KMS-11 (cell line): ENCODE measurements around the gene CRIM1.

Source experiments
- H2AFZ ChIP-seq: fragments of 200-600 bp; sonication (generic); 2 replicates; pipeline ENCODE4 v1.6.1; 2016; ENCODE audit warnings: antibody characterized with exemption, mixed run types, low read depth
- H3K27ac ChIP-seq: fragments of 200-600 bp; sonication (generic); 2 replicates; pipeline ENCODE4 v1.6.1; 2016; ENCODE audit warnings: mild to moderate bottlenecking, mixed run types
- H3K27me3 ChIP-seq: fragments of 200-600 bp; sonication (generic); 2 replicates; pipeline ENCODE4 v1.6.1; 2017; ENCODE audit warnings: mild to moderate bottlenecking, low read depth, mixed run types, moderate library complexity; ENCODE audit not compliant: insufficient read depth
- H3K36me3 ChIP-seq: fragments of 200-600 bp; sonication (generic); 2 replicates; pipeline ENCODE4 v1.6.1; 2017; ENCODE audit warnings: mild to moderate bottlenecking, mixed run types; ENCODE audit not compliant: insufficient read depth
- H3K4me1 ChIP-seq: fragments of 200-600 bp; sonication (generic); 2 replicates; pipeline ENCODE4 v1.6.1; 2016; ENCODE audit warnings: mild to moderate bottlenecking, low read depth, mixed run types; ENCODE audit not compliant: poor library complexity, severe bottlenecking
- H3K4me2 ChIP-seq: fragments of 200-600 bp; sonication (generic); 2 replicates; pipeline ENCODE4 v1.7.0; 2016; ENCODE audit warnings: mild to moderate bottlenecking, mixed run types
- H3K4me3 ChIP-seq: fragments of 200-600 bp; sonication (generic); IDR thresholded peaks from 2 replicates; pipeline ENCODE4 v1.6.1; 2017; ENCODE audit warnings: low read depth, low read length, mixed read lengths; ENCODE audit not compliant: insufficient read depth
- H3K79me2 ChIP-seq: fragments of 200-600 bp; sonication (generic); 2 replicates; pipeline ENCODE4 v1.6.1; 2016; ENCODE audit warnings: low read depth, mixed run types; ENCODE audit not compliant: insufficient read depth
- H3K9ac ChIP-seq: fragments of 200-600 bp; sonication (generic); 2 replicates; pipeline ENCODE4 v1.6.1; 2016; ENCODE audit warnings: mild to moderate bottlenecking, mixed run types
- H4K20me1 ChIP-seq: fragments of 200-600 bp; sonication (generic); 2 replicates; pipeline ENCODE4 v1.6.1; 2016; ENCODE audit warnings: mild to moderate bottlenecking, mixed run types; ENCODE audit not compliant: insufficient read depth
- CTCF ChIP-seq: fragments of 200-600 bp; sonication (generic); conservative IDR thresholded peaks from 2 replicates; pipeline ENCODE4 v1.6.1; 2017; ENCODE audit warnings: low read depth, mild to moderate bottlenecking, antibody characterized with exemption, low read length, moderate library complexity, mixed read lengths

The CRIM1 gene

GRCh38 chr2:36490749-36491148 is 135.2 kb downstream of the CRIM1 start:
- no peak overlapping the region for H3K27ac ChIP-seq
- no peaks in the 10 kb centered on the region for H3K79me2 ChIP-seq
- no peak overlapping the region for H3K9ac ChIP-seq
- no peak overlapping the region for H3K4me3 ChIP-seq
- H2AFZ ChIP-seq = no peak overlapping the region
- no peak for TF ChIP-seq CTCF
- H3K4me2 ChIP-seq = no peak overlapping the region
- H4K20me1 ChIP-seq = no peaks in the 10 kb centered on the region
- no peaks in the 10 kb centered on the region for H3K27me3 ChIP-seq
- H3K36me3 ChIP-seq = no peaks in the 10 kb centered on the region
- no peaks in the 10 kb centered on the region for H3K4me1 ChIP-seq

DNA sequence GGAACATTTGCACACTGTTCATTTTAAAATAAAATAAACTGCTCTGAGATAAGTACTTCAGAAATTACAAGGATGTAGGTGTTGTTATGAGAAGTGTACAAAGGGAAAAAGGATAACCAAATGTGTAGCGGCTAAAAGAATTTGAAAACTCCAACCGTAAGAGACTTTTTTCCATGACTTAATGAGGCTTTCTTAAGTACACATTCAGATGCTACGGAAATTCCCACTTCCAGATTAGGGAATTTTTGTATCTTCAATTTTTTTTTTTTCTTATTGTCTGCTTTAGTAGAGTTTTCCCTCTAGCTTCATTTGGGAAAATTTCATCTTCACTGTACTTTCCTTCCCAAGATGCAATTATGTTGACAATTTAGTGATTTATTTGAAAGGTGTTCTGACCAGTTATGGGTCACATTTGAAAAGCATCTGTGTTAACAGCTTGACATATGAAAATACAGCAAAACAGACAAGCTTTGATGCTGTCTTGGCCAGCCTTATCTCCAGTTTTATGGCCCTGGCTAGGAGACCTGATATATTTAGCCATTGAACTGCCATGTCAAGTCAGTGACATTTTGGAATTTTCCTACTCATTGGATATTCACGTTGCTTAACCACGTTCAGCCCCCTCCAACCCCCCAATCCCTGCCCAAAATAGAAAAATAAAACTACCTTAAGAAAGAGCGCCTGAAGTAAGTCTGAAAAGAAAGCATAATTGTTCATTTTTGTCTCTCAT is 136.8 kb downstream of the CRIM1 start:
- H3K4me1 ChIP-seq = peaks cover 9% of the 10 kb centered on the region
- no peak overlapping the region for H3K27ac ChIP-seq
- H4K20me1 ChIP-seq = no peaks in the 10 kb centered on the region
- no peak overlapping the region for H3K9ac ChIP-seq
- no peak for TF ChIP-seq CTCF
- H2AFZ ChIP-seq = no peak overlapping the region
- no peaks in the 10 kb centered on the region for H3K79me2 ChIP-seq
- no peak overlapping the region for H3K4me2 ChIP-seq
- H3K36me3 ChIP-seq = no peaks in the 10 kb centered on the region
- no peak overlapping the region for H3K4me3 ChIP-seq
- H3K27me3 ChIP-seq = no peaks in the 10 kb centered on the region

- Histone ChIP-seq H3K4me2 (no peak overlapping the region), H3K27me3 (no peaks in the 10 kb centered on the region), H4K20me1 (no peaks in the 10 kb centered on the region), H3K27ac (no peak overlapping the region), H2AFZ (no peak overlapping the region), H3K9ac (no peak overlapping the region), H3K4me1 (peaks cover 9% of the 10 kb centered on the region), H3K36me3 (no peaks in the 10 kb centered on the region), H3K4me3 (no peak overlapping the region), H3K79me2 (no peaks in the 10 kb centered on the region)
- no peak for TF ChIP-seq CTCF
These were observed 137.7 kb downstream of the CRIM1 start for GRCh38 chr2:36493306-36493705.

GRCh38 chr2:36497570-36498163 is 142.1 kb downstream of the CRIM1 start:
- Histone ChIP-seq H3K9ac (no peak overlapping the region), H3K36me3 (no peaks in the 10 kb centered on the region), H2AFZ (no peak overlapping the region), H3K4me2 (no peak overlapping the region), H3K4me3 (no peak overlapping the region), H3K27ac (no peak overlapping the region), H4K20me1 (no peaks in the 10 kb centered on the region), H3K79me2 (no peaks in the 10 kb centered on the region), H3K27me3 (no peaks in the 10 kb centered on the region), H3K4me1 (peaks cover 9% of the 10 kb centered on the region)
- TF ChIP-seq CTCF = no peak
